ENCODE data around the gene RAB13. TPM values are rescaled to one million over a fixed set of nuclear protein-coding genes. Genes with fewer than 3 reads are reported as not detected.
"Not testable (repeated sequence)": the region's sequence is repeated elsewhere in the genome, so short reads cannot be mapped to it uniquely, and the experiment has no call there.

RAB13 gene
- total RNA-seq, 2 experiments from 2014 or later, result 0.28 to 0.30 TPM

DNA sequence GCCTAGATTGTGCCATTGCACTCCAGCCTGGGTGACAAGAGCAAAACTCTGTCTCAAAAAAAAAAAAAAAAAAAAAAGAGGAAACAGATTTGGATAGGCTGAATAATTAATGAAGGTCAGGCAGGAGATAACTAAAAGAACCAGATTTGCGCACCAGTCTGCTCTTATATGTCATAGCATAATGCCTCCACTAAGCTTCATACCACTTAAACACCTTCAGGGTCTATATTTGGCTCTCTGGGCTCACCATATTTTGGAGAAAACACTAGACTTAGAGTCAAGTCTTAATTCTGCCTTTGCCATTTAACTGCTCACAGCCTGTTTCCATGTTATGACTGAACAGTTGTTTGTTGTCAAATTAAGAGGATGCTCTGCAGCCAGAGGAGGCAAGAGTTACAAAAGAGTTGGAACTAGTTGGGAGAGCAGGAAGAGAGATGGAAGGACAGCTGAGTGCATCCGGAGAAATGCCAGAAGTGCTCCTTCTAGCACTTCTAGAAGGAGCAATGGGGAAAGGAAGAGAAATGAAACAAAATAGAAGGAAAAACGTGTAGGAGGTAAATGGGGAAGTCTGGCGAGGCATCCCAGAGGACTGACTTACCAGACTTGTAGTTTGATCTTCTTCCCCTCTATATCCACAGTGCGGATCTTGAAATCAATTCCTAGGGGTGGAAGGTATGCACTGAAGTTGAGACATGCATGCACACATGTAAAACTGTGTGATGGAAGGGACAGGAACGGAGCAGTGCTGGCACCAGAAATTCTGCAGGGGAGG is 1.8 kb downstream of the RAB13 start:
- ATAC-seq (ENCODE audit: poor library complexity) (no peak), DNase-seq (no peak)
- H3K27me3 ChIP-seq (ENCODE audit: control insufficient read depth in 1 of 2, insufficient read depth in 2 of 2, low read length in 2 of 2), result peaks cover 0 to 5% of the 10 kb centered on the region in 2 experiments
- intact Hi-C loops (cut with DNase I, micrococcal nuclease), result loop anchor here in 1 of 2 experiments (2.0 kb wide), 1 partner anchor 306 kb away; the partner anchor contains the start of gene NPR1
- no peaks in the 10 kb centered on the region for H3K36me3 Mint-ChIP-seq (ENCODE audit: low read depth)
- H3K9me3 ChIP-seq (ENCODE audit: control insufficient read depth in 1 of 2, insufficient read depth in 1 of 2, low read length in 2 of 2), result no peaks in the 10 kb centered on the region
- H3K36me3 ChIP-seq (ENCODE audit: insufficient read depth, low read length), result no peaks in the 10 kb centered on the region
- H3K27me3 Mint-ChIP-seq, result peaks cover 17% of the 10 kb centered on the region
- CTCF ChIA-PET, result interaction anchor here (2.7 to 3.2 kb wide), 2 partner anchors 38 to 187 kb away, joined by 8 to 28 read pairs; partner anchors contain the start of gene DENND4B
- peaks cover 12% of the 10 kb centered on the region for H3K4me1 Mint-ChIP-seq (ENCODE audit: low read depth)
- H3K4me3 Mint-ChIP-seq, result no peak overlapping the region
- no peak overlapping the region for H3K4me3 ChIP-seq (ENCODE audit: low read length)
- TF ChIP-seq, protein P1, sequence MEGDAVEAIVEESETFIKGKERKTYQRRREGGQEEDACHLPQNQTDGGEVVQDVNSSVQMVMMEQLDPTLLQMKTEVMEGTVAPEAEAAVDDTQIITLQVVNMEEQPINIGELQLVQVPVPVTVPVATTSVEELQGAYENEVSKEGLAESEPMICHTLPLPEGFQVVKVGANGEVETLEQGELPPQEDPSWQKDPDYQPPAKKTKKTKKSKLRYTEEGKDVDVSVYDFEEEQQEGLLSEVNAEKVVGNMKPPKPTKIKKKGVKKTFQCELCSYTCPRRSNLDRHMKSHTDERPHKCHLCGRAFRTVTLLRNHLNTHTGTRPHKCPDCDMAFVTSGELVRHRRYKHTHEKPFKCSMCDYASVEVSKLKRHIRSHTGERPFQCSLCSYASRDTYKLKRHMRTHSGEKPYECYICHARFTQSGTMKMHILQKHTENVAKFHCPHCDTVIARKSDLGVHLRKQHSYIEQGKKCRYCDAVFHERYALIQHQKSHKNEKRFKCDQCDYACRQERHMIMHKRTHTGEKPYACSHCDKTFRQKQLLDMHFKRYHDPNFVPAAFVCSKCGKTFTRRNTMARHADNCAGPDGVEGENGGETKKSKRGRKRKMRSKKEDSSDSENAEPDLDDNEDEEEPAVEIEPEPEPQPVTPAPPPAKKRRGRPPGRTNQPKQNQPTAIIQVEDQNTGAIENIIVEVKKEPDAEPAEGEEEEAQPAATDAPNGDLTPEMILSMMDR (IDR thresholded peaks at IDR 0.05), result no peak
- H3K27ac ChIP-seq (ENCODE audit: low read depth in 1 of 2, low read length in 2 of 2), result no peak overlapping the region
- peaks cover 5% of the 10 kb centered on the region for H3K4me1 ChIP-seq (ENCODE audit: insufficient read depth, low read length)
- H3K27ac Mint-ChIP-seq, result no peak overlapping the region
- POLR2A ChIA-PET, result interaction anchor here (0.6 to 1.5 kb wide), 2 partner anchors 16 to 180 kb away, joined by 3 read pairs; partner anchors contain the start of gene CREB3L4
- H3K9me3 Mint-ChIP-seq, result no peaks in the 10 kb centered on the region

DNA sequence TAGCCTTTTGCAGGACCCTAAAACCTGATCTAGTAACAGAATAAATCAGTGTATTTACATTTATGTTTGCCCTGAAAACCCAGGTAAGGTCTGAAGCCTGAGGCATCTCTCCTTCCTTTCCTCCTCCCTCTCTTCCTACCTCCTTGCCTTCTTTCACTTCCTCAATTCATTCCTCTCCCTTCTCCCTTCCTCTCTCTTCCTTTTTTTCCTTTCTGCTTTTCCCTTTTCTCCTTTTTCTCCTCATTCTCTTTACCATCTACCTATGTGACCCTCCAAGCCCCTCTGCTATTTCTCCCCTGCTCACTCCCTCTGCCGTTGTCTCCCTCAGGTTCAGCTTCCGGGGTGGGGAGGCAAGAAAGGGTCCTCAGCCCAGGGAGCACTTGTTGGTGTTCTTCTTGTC is 4.4 kb downstream of the RAB13 start:
- H3K27ac Mint-ChIP-seq; H3K4me3 ChIP-seq (ENCODE audit: low read length); ATAC-seq (ENCODE audit: poor library complexity); H3K9me3 ChIP-seq (ENCODE audit: control insufficient read depth in 1 of 2, insufficient read depth in 1 of 2, low read length in 2 of 2); H3K27ac ChIP-seq (ENCODE audit: low read depth in 1 of 2, low read length in 2 of 2); H3K4me3 Mint-ChIP-seq; H3K36me3 ChIP-seq (ENCODE audit: insufficient read depth, low read length); H3K9me3 Mint-ChIP-seq; H3K27me3 ChIP-seq (ENCODE audit: control insufficient read depth in 1 of 2, insufficient read depth in 2 of 2, low read length in 2 of 2); CTCF ChIA-PET; DNase-seq; intact Hi-C loops (cut with DNase I, micrococcal nuclease); POLR2A ChIA-PET: not testable (repeated sequence)
- H3K36me3 Mint-ChIP-seq (ENCODE audit: low read depth), result peaks cover 14% of the 10 kb centered on the region
- peaks cover 25% of the 10 kb centered on the region for H3K4me1 Mint-ChIP-seq (ENCODE audit: low read depth)
- H3K27me3 Mint-ChIP-seq, result peaks cover 15% of the 10 kb centered on the region
- H3K4me1 ChIP-seq (ENCODE audit: insufficient read depth, low read length), result peaks cover 16% of the 10 kb centered on the region

DNA sequence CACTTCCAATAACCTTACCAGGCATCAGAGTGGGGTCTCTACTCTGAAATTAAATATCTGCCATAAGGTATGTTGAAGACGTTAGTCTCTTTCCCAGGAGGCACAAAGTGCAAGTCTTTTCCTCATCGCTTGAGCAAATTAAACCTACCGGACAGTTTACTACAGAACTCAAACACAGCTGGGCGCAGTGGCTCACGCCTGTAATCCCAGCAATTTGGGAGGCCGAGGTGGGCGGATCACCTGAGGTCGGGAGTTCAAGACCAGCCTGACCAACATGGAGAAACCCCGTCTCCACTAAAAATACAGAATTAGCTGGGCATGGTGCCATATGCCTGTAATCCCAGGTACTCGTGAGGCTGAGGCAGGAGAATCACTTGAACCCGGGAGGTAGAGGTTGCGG is 7.0 kb downstream of the RAB13 start:
- Histone ChIP-seq H3K4me1 (ENCODE audit: insufficient read depth, low read length) (peaks cover 31% of the 10 kb centered on the region), H3K36me3 (ENCODE audit: insufficient read depth, low read length) (peaks cover 17% of the 10 kb centered on the region)
- H3K27me3 Mint-ChIP-seq; H3K27ac ChIP-seq (ENCODE audit: low read depth in 1 of 2, low read length in 2 of 2); ATAC-seq (ENCODE audit: poor library complexity); DNase-seq; H3K9me3 Mint-ChIP-seq; H3K9me3 ChIP-seq (ENCODE audit: control insufficient read depth in 1 of 2, insufficient read depth in 1 of 2, low read length in 2 of 2); H3K27me3 ChIP-seq (ENCODE audit: control insufficient read depth in 1 of 2, insufficient read depth in 2 of 2, low read length in 2 of 2); H3K4me3 ChIP-seq (ENCODE audit: low read length); intact Hi-C loops (cut with DNase I, micrococcal nuclease): not testable (repeated sequence)
- peak overlapping the region; percentile 98 for H3K4me3 Mint-ChIP-seq
- H3K4me1 Mint-ChIP-seq (ENCODE audit: low read depth), result peaks cover 37% of the 10 kb centered on the region
- ChIA-PET POLR2A (interaction anchor here (3.5 to 5.3 kb wide), 4 partner anchors 12 to 34 kb away, joined by 52 to 149 read pairs (median 100); partner anchors contain the start of genes CREB3L4, DENND4B, RPS27 and SLC39A1), CTCF (interaction anchor here (1.6 to 3.7 kb wide), 3 partner anchors 12 to 56 kb away, joined by 4 to 21 read pairs (median 7); partner anchors contain the start of genes CREB3L4, DENND4B and GATAD2B)
- peaks cover 39% of the 10 kb centered on the region for H3K36me3 Mint-ChIP-seq (ENCODE audit: low read depth)
- peak overlapping the region; percentile 94 for H3K27ac Mint-ChIP-seq

All from CD4-positive, alpha-beta T cell (primary cell).